ENCODE measurements around the gene BEGAIN.

Gene BEGAIN, protein sequence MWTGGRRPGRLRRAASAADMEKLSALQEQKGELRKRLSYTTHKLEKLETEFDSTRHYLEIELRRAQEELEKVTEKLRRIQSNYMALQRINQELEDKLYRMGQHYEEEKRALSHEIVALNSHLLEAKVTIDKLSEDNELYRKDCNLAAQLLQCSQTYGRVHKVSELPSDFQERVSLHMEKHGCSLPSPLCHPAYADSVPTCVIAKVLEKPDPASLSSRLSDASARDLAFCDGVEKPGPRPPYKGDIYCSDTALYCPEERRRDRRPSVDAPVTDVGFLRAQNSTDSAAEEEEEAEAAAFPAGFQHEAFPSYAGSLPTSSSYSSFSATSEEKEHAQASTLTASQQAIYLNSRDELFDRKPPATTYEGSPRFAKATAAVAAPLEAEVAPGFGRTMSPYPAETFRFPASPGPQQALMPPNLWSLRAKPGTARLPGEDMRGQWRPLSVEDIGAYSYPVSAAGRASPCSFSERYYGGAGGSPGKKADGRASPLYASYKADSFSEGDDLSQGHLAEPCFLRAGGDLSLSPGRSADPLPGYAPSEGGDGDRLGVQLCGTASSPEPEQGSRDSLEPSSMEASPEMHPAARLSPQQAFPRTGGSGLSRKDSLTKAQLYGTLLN

DNA sequence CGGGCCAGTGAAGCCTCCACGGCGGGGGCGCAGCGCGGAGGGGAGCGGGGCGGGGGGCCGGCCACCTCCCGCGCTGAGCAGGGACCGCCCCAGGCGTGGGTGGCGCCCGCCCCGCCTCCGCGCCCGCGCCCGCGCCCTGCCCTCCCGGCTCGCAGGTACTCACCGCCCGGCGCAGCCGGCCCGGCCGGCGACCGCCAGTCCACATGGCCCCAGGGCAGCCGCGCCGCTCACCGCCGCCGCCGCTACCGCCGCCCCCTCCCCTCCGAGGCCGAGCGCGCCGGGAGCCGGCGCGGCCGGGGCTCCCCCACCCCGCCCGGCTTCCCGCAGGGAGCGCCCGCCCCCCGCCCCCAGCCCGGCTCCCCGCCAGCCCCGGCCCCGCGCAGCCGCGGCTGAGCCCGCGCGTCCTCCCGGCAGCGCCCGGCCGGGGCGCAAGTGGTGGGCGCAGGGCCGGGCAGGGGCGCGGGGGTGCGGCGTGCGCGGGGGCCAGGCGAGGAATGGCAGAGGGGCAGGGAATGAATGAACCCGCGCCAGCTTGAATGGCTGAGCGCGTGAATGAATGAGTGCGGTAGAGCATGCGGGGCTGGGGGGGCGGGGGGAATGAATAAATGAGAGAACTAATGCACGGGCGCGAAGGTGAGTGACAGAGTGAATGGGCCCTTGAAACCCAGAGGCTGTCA is at the start of gene BEGAIN:
BEGAIN (minus strand) TSS at position 332 of the 677 bp plus-strand sequence; CDS start at position 205, 127 bp downstream.
- DNase-seq, result peak; percentile 75

- no peak for DNase-seq
Observed at GRCh38 chr14:100636559-100636958, 49.3 kb upstream of the BEGAIN start.

DNA sequence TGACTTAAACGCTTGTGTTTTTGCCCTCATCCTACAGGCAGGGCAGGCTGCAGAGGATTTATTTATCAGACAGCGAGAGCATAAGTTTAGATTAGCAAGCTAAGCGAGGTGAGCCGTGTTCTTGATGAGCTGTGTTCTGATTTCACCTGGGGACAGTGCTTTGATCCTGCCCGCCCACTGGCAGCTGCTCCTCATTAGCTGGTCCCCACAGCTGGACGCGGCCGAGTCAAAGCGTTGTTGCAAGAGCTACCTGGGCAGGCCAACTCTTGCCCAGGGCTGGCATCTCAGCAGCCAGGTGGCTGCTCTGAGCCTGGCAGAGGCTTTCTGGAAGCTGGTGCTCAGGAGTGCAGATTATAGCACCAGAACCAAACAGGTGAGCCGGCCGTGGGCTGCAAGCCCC is 46.8 kb upstream of the BEGAIN start:
- DNase-seq, result no peak

DNA sequence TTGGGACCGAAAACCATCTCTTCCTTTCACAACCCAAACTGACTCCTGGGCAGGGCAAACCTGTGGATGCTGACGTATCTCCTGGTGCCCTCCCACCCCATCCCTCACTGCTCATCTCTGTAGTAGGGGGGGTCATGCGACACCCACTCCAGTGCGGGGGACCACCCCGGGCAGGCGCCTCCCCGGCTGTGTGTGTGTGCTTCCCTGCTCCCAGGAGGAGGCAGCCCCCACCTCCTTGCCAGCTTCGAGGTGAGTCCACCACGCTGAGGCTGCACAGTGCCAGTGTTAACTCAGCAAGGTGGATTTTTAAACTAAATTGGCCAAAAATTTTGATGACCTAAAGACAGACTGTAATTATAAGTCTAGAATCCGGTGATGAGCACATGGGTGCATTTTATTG is 46.2 kb upstream of the BEGAIN start:
- DNase-seq, result no peak

DNA sequence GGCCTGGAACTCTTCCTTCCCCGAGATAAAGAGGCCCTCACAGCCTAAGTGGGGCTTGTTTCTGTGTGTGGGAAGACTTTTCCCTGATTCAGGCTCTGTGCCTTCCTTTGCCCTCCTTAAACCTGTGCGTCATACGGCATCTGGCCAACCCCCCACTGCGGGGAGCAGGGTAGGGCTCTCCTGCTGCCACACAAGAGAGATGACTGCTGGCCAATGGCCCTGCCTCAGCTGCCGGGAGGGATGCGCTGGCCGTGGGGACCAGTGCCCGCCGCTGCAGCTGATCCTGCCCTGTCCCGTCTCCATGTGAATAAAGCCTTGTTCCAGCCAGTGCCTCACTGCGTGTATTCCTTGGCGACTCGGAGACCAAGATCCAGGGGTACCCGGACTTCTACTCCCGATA is 42.5 kb upstream of the BEGAIN start:
- DNase-seq, result no peak

DNA sequence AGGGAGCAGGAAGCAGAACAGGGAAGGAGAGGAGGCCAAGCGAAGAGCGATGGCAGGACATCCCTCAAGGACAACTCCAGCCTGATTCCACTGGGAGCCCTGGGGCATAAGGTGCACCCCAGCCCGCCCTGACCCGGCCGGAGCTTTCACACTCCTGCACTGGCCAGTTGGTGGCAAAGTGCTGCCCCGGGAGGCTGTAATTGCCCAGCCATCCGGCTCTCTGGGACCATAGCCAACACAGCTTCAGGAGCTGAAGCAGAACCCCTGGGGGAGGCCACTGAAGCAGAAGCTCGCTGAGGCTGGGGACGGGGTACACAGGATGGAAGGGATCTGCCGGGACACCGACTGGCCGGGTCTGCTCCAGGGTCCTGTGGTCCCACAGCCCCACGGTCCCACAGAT is 41.9 kb upstream of the BEGAIN start:
- no peak for DNase-seq

GRCh38 chr14:100628225-100628624 is 41.0 kb upstream of the BEGAIN start:
- DNase-seq, result no peak

GRCh38 chr14:100626614-100627013 is 39.4 kb upstream of the BEGAIN start:
- no peak for DNase-seq

GRCh38 chr14:100623961-100624360 is 36.7 kb upstream of the BEGAIN start:
- peak; percentile 37 for DNase-seq

- no peak for DNase-seq
Observed at GRCh38 chr14:100623557-100623956, 36.3 kb upstream of the BEGAIN start.

- DNase-seq, result peak; percentile 41
Observed at GRCh38 chr14:100622708-100623485, 35.7 kb upstream of the BEGAIN start.

DNA sequence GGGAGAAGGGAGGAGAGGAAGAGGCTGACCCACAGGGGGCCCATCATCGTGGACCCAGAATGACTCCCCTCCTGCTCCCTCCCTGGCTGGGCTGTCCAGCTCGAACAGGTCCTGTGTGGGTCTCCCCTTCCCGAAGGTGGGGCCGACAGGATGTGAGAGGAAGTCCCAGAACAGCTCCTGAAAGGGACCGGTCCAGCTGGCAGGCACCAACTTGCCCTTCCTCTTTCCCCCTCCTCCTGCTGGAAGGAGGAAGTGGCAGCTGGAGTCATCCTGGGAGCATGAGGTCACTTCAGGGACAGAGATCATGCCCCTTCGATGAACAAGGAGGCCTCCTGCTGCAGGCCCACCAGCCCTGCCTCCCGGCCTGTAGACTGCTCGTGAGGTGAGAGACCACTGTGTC is 35.0 kb upstream of the BEGAIN start:
- peak; percentile 30 for DNase-seq

DNA sequence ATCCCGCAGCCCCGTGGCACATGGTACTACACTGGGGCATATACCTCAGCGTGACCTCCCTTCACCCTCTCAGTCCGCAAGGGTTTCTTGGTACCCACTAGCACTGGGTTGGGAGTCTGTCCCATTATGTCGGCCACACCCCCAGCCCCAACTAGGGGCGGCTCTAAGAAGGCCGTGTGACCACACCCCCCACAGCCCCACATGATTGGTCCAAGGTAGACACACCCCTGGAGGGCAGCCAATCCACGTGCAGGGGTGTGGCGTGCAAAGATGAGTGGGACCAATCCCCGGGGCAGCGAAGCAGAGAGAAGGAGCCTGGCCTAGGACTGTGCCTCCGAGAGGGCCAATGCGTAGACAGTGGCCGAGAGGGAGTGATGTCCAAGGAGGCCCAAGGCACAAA is 34.6 kb upstream of the BEGAIN start:
- DNase-seq, result peak; percentile 47

DNA sequence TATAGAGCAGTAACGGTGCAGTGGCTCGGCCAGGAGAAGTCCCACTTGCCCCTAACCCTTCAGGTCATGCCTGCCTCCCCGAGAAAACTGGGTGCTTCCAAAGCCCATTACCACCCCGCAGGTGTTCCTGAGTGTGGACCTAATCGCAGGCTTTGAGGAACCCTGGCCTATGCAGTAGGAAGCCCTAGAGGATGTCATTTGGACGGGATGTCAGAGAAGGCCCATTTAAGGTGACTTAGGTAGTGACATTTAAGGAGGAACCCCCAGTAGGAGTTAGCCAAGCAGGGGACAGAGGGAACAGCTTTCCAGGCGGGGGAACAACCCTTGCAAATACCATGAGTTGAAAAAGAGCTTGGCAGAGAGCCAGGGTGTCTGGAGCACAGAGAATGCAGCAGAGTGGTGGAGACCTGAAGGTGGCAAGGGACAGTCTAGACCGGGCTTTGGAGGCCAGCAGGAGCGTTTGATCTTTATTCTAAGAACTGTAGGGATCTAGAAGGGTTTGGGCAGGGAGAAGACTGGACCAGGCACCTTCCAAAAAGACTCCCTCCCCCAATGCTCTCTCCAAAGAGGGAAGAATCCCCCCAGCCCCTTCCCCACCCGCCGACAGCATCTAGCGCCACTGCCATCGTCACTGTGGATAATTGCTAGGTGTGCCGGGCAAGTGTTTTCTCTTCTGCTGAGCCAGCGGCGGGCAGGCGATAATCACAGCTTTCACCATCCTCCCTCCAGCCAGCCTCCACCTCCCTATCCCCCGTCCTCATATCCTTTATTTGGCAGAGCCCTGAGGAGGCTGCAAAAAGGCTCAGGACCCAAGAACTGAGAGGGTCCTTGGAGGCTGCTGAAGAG is 33.3 kb upstream of the BEGAIN start:
- peak; percentile 47 for DNase-seq

DNA sequence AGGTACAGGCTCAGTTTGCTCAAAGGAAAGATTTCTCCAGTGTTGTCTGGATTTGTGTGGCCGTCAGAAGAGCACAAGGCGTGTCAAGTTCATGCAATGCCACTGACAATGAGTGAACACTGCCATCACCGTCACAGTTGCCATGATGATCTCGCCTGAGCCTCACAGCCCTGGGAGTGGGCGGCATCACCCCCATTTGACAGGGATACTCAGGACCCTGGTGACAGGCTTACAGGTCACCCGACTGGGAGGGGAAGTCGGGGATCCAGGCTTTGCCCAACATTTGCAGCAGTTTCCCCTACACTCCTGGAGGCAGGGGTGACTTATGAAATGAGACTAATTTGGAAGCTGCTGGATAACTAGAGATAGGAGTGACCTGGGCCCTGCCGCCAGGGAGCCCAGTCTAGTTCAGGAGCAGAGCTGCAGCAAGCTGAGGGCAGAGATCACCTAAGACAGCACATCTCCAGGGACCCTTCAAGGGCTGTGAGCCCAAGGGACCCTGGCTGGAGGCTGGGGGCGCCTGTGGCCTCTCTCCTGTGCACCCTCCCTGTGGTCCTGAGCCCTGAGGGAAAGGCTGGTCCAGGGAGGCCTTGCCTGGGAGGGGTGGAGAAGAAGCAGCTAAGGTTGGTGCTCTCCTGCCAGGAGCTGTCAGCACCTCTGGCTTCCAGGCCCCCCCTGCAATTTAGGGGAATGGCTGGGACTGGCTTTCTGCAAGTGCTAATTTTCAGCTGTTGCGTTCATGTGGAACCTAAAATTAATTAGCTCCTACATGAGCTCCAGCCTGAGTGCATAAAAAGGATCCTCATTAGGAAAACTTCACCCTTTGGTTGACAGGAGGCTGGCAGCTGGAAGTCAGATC is 32.4 kb upstream of the BEGAIN start:
- DNase-seq, result peak; percentile 50

- peak; percentile 17 for DNase-seq
Observed at GRCh38 chr14:100618763-100619320, 31.6 kb upstream of the BEGAIN start.

GRCh38 chr14:100618318-100618693 is 31.1 kb upstream of the BEGAIN start:
- peak; percentile 54 for DNase-seq

DNA sequence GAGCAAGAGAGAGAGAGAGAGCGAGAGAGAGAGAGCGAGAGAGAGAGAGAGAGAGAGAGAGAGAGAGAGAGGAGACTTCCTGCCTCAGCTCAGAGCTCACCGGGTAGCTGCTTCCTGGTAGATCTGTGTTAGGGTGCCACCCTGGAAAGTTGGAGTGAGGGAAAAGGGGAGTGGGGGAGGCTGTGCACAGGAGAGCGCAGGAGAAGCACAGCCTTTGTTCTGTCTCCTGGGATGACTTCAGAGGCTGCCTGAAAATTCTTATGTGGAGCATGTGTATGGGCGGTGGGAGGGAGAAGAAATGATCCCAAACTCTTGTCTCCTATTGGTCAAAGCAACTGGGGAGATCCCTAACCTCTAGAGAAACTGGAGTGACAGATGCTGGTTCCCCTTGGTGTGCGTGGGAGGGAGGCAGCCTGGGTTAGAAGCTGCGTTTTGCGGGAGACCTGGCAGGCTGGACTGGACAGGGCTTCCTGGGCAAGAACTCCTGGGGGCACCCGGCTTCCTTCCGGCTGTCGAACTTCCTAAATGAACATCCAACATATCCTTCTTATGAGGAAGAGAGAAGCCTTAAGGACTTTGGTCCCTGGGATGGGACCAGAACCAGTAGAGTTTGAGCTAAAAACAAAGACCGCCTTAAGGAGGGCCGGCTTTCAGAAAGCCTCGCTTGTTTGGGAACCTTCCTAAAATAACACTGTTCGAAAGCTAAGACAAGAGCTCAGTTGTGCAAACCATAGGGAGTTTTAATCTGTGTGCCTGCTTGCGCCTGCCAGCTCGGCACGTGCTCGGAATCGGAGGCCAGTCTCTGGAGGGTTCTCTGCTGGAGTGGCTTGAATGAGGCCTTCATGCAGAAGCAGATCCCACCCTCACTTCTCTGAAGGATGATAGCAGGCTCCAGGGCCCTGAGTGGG is 30.4 kb upstream of the BEGAIN start:
- DNase-seq, result peak; percentile 45

DNA sequence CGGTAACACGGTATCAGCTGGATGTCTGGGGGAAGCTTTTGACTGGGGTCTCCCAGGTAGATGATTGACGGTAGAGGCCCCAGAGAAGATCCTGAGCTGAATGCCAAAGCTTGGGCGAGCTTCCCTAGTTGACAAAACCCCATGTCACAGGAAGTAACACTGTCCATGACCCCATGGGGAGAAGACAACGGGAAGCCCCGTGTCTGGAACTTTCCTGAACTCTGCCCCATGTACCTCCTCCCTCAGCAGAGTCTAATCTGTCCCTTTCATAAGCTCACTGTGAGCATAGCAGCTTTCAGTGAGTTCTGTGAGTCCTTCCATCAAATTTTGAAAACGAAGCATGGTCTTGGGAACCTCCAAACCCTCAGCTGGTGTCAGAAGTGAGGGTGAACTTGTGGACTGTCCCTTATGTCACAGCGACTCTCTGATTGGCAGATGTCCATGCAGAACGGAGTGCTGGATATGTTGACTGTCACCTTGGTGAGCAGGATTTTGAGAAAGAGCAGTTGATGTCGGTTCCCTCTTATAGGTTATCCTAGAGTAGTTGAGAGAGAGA is 29.7 kb upstream of the BEGAIN start:
- peak; percentile 33 for DNase-seq
